Natural killer cell (primary cell): ENCODE data around the gene CDCA3. TPM values are rescaled to one million over a fixed set of nuclear protein-coding genes. Genes with fewer than 3 reads are reported as not detected.

Experiments
- ATAC-seq, 3 donors: fragments of 150-1000 bp in 2 of 3; fragments of 200-7000 bp in 1 of 3; cut with Tn5 transposase; 1 replicate in 1 of 3; 2 replicates in 2 of 3; pipeline ENCODE4 v1.10.0; 2021; ENCODE audit warnings: mild to moderate bottlenecking in 2 of 3, moderate library complexity in 2 of 3
- DNase-seq, 2 donors: peaks; one replicate each; pipeline versions ENCODE4 v3.0.0 to v3.0.0-alpha.2; 2013 to 2021; ENCODE audit warnings: mixed read lengths in 1 of 2
- H3K27ac ChIP-seq: one replicate; pipeline ENCODE4 v1.5.1; 2013; ENCODE audit warnings: mild to moderate bottlenecking, low read length
- H3K27me3 ChIP-seq: one replicate; pipeline ENCODE4 v1.6.1; 2013; ENCODE audit warnings: low read length; ENCODE audit not compliant: control insufficient read depth, insufficient read depth
- H3K36me3 ChIP-seq: one replicate; pipeline ENCODE4 v1.6.1; 2013; ENCODE audit warnings: low read length; ENCODE audit not compliant: control insufficient read depth, insufficient read depth
- H3K4me1 ChIP-seq: one replicate; pipeline ENCODE4 v1.6.1; 2013; ENCODE audit warnings: low read length; ENCODE audit not compliant: control insufficient read depth, insufficient read depth
- H3K4me3 ChIP-seq: one replicate; pipeline ENCODE4 v1.5.1; 2013; ENCODE audit warnings: low read length
- H3K9me3 ChIP-seq: one replicate; pipeline ENCODE4 v1.6.1; 2013; ENCODE audit warnings: low read length; ENCODE audit not compliant: control insufficient read depth, insufficient read depth
- H3K27ac Mint-ChIP-seq, 2 donors: one replicate each; pipeline ENCODE4 v1.8.0; 2022; ENCODE audit warnings: mild to moderate bottlenecking in 2 of 2, mixed read lengths in 2 of 2, moderate library complexity in 1 of 2
- H3K27me3 Mint-ChIP-seq, 2 donors: one replicate each; pipeline ENCODE4 v1.8.0; 2022; ENCODE audit warnings: low read depth in 2 of 2, mixed read lengths in 2 of 2
- H3K36me3 Mint-ChIP-seq: one replicate; pipeline ENCODE4 v1.8.0; 2022; ENCODE audit warnings: mixed read lengths
- H3K4me1 Mint-ChIP-seq, 2 donors: one replicate each; pipeline ENCODE4 v1.8.0; 2022; ENCODE audit warnings: mixed read lengths in 2 of 2
- H3K4me3 Mint-ChIP-seq: one replicate; pipeline ENCODE4 v1.8.0; 2022; ENCODE audit warnings: mild to moderate bottlenecking, moderate library complexity, mixed read lengths
- H3K9me3 Mint-ChIP-seq, 2 donors: one replicate each; pipeline ENCODE4 v1.8.0; 2022; ENCODE audit warnings: mixed read lengths in 2 of 2
- CTCF ChIP-seq: fragments of 200-600 bp; IDR thresholded peaks from one replicate; pipeline ENCODE4 v1.8.0; 2022; ENCODE audit warnings: antibody characterized with exemption
- WGBS: methylation state at CpG from one replicate; pipeline ENCODE4 v1.1.7; 2013; ENCODE audit warnings: missing lambda C conversion rate; ENCODE audit not compliant: insufficient coverage; 5-methylcytosine and 5-hydroxymethylcytosine counted together
- intact Hi-C: fragments of 100-400 bp; cut with micrococcal nuclease; formaldehyde crosslinking; loops from one replicate; pipeline ENCODE4 v1.14.2; 2022
- total RNA-seq, 4 donors: library from RNA; stranded (reverse); fragments of 120-200 nt in 1 of 4; gene quantifications; one replicate each; pipeline versions ENCODE4 v1.2.3 to v1.2.4, GENCODE V29; 2013 to 2022

Gene CDCA3
- total RNA-seq, 3 donors from 2014 or later (not counting 1 experiment from before 2014, with no cell fraction given) = 1.4 to 3.3 (median 1.4) TPM

DNA sequence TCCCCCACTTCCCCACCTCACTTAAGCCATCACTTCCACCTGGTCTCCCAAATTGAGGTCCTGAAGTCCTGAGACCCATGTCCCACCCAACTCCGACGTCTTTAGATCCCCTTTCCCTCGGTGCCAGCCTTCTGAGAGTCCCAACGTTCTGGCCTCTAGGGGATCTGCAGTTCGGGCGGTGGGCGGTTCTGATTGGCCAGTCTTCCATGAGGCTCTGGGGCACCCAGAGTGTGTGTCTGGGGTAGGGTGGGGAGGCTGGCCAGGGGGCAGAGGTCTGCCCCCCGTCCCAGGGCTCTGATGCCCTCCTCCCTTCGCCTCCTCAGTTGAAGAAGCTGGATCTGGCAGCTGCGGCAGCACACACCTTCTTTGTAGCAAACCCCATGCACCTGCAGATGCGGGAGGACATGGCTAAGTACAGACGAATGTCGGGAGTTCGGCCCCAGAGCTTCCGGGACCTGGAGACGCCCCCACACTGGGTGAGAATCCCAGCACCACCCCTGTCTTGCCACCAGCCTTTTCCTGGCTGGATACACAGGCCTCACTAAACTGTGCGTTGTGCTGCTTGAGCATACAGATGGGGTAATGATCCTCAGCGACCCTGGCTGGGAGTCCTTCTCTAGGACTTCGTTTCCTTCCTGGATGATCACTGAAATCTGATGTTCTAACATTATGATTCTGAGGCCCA is 21.4 kb downstream of the CDCA3 start:
- ATAC-seq = no peak
- peak overlapping the region in 1 of 2 donors; percentile 73 for H3K27ac Mint-ChIP-seq
- H3K4me3 ChIP-seq = no peak overlapping the region
- 65% methylated on average over 19 of the region's 19 CpGs for WGBS
- H3K4me1 Mint-ChIP-seq = peaks cover 20 to 33% of the 10 kb centered on the region in 2 donors
- intact Hi-C loops = loop anchor here (5.0 kb wide), 1 partner anchor 77 kb away; the partner anchor contains the start of gene MLF2
- peaks cover 22% of the 10 kb centered on the region for H3K4me1 ChIP-seq
- DNase-seq = no peak
- peaks cover 43% of the 10 kb centered on the region for H3K27me3 ChIP-seq
- no peaks in the 10 kb centered on the region for H3K9me3 Mint-ChIP-seq
- TF ChIP-seq CTCF = no peak
- H3K36me3 ChIP-seq = no peaks in the 10 kb centered on the region
- no peaks in the 10 kb centered on the region for H3K36me3 Mint-ChIP-seq
- no peak overlapping the region for H3K27ac ChIP-seq
- no peaks in the 10 kb centered on the region for H3K9me3 ChIP-seq
- H3K4me3 Mint-ChIP-seq = peak overlapping the region; percentile 94
- peaks cover 57% of the 10 kb centered on the region in 2 donors for H3K27me3 Mint-ChIP-seq

GRCh38 chr12:6828781-6829535 is 22.1 kb downstream of the CDCA3 start:
- peaks cover 22% of the 10 kb centered on the region for H3K4me1 ChIP-seq
- no peaks in the 10 kb centered on the region for H3K36me3 ChIP-seq
- ATAC-seq (peak; percentile 53 to 59 (median 56)), DNase-seq (peak in 1 of 2 donors; percentile 65)
- H3K4me1 Mint-ChIP-seq = peaks cover 20 to 33% of the 10 kb centered on the region in 2 donors
- no peaks in the 10 kb centered on the region for H3K9me3 Mint-ChIP-seq
- no peaks in the 10 kb centered on the region for H3K36me3 Mint-ChIP-seq
- no peak for TF ChIP-seq CTCF
- under 1% methylated on average over 71 of the region's 71 CpGs for WGBS
- H3K4me3 ChIP-seq = peak overlapping the region; percentile 46
- intact Hi-C loops = loop anchor here (5.0 kb wide), 1 partner anchor 77 kb away; the partner anchor contains the start of gene MLF2
- no peaks in the 10 kb centered on the region for H3K9me3 ChIP-seq
- H3K27ac Mint-ChIP-seq = peak overlapping the region in 1 of 2 donors; percentile 73
- peaks cover 61 to 63% of the 10 kb centered on the region in 2 donors for H3K27me3 Mint-ChIP-seq
- H3K27me3 ChIP-seq = peaks cover 44% of the 10 kb centered on the region
- H3K4me3 Mint-ChIP-seq = peak overlapping the region; percentile 94
- H3K27ac ChIP-seq = no peak overlapping the region

DNA sequence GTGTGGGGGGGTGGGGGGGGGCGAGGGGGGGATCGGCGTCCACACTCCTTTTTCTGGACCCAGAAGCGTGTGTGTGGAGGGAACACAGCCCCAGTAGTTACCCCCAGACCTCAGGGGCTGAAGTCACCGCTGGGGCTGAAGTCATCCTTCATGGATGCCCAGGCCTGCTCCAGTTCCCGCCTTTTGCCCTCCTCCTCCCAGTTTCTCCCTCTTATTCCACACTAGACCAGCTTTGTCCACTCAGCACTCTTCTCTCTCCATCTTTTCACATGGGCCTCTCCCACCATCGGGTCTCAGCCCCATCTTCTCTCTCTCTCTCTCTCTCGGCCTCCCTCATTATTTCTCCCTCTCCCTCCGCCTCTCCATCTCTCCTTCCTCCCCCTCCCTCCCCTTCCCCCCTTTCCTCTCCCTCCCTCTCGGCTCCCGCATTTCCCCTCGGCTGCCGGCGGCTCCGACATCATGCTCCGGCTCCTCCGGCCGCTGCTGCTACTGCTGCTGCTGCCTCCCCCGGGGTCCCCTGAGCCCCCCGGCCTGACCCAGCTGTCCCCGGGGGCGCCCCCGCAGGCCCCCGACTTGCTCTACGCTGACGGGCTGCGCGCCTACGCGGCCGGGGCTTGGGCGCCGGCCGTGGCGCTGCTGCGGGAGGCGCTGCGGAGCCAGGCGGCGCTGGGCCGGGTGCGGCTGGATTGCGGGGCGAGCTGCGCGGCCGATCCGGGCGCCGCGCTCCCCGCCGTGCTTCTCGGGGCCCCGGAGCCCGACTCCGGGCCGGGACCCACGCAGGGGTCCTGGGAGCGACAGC is 22.9 kb downstream of the CDCA3 start, which contains the start of gene P3H3:
Gene P3H3, plus strand, starts transcription at position 426 of the 799 bp plus-strand sequence. Its CDS starts 34 bp downstream, at position 460.
- H3K4me3 ChIP-seq = peak within 1 kb of the TSS; percentile 46

More for the DNA sequence above, 22.9 kb downstream of the CDCA3 start, which contains the start of gene P3H3:
- Mint-ChIP-seq H3K4me3 (peak within 1 kb of the TSS; percentile 94), H3K36me3 (no peaks in the 10 kb centered on the region), H3K27ac (peak within 1 kb of the TSS in 1 of 2 donors; percentile 73), H3K27me3 (peaks cover 65 to 66% of the 10 kb centered on the region in 2 donors), H3K9me3 (no peaks in the 10 kb centered on the region), H3K4me1 (peaks cover 20 to 33% of the 10 kb centered on the region in 2 donors)
- H3K9me3 ChIP-seq = no peaks in the 10 kb centered on the region
- H3K36me3 ChIP-seq = no peaks in the 10 kb centered on the region
- TF ChIP-seq CTCF = no peak
- peaks cover 22% of the 10 kb centered on the region for H3K4me1 ChIP-seq
- no peak within 1 kb of the TSS for H3K27ac ChIP-seq
- intact Hi-C loops = loop anchor here (5.0 kb wide), 1 partner anchor 76 kb away; the partner anchor contains the start of gene MLF2
- peaks cover 44% of the 10 kb centered on the region for H3K27me3 ChIP-seq
- under 1% methylated on average over 57 of the region's 60 CpGs for WGBS
- peak; percentile 37 to 54 (median 49) for ATAC-seq
- DNase-seq = peak in 1 of 2 donors; percentile 61
